Activated T-cell treated with anti-CD3 and anti-CD28 coated beads for 1 hour (primary cell): ENCODE data around the gene PTPRN2.

Experiments used
- DNase-seq: peaks from one replicate; pipeline ENCODE4 v3.0.0-alpha.2; 2020; ENCODE audit warnings: low read depth

The PTPRN2 gene

GRCh38 chr7:158602905-158603772 lies 15.5 kb upstream of the PTPRN2 start:
- DNase-seq: no peak

DNA sequence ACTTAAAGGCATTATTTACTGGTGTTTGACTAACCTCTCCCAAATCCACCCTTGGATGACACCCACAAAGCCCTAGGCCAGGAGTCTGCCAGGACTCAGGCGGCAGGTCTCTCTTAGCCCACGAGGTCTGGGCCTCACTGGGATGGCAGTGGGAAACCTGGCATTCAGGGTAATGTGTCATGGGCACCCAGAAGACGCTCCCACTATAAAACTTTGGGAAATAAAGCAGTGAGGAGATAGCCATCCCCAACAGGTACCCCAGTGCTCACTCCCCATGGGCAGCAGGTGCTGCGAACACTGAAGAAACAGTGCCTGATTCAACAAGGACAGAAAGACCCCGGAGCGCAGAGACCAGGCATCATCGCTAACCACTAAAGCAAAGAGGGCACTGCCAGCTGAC lies 14.4 kb upstream of the PTPRN2 start:
- DNase-seq: no peak

- no peak for DNase-seq
Measured at GRCh38 chr7:158601090-158601489, 13.5 kb upstream of the PTPRN2 start.

GRCh38 chr7:158596745-158597144 lies 9.1 kb upstream of the PTPRN2 start:
- no peak for DNase-seq

- no peak for DNase-seq
Measured at GRCh38 chr7:158596309-158596708, 8.7 kb upstream of the PTPRN2 start.

DNA sequence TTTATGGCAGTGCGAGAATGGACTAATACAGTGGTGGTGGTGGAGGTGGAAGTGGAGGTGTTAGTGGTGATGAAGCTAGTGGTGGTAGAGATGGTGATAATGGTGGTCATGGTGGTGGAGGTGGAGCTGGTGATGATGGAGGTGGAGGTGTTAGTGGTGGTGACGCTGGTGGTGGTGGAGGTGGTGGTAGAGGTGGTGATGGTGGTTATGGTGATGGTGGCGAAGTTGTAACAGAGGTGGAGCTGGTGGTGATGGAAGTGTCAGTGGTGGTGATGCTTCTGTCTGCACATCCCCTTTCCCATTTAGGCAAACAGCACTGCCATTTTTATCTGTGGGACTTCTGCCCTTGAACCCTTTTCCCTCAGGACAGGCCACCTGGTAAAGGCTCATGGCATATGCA lies 7.4 kb upstream of the PTPRN2 start:
- no peak for DNase-seq

DNA sequence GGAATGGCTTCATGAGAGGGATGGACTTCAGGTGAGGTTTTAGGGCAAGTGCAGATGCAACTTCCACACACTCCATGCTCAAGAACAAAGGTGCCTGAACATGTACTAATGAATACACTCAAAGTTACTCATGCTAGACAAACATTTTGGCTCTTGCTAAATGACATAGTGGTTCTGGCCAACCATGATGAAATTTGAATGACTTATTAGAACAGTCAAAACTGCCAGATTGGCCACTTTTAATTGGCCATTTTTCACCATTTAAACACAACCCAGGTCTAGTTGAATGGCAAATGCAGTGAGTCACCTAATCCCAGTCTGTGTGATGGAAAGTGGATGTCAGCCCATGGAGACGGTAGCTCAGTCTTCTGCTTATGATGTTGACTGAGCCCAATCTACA lies 4.9 kb upstream of the PTPRN2 start:
- DNase-seq: no peak

GRCh38 chr7:158591944-158592343 lies 4.3 kb upstream of the PTPRN2 start:
- DNase-seq: no peak

DNA sequence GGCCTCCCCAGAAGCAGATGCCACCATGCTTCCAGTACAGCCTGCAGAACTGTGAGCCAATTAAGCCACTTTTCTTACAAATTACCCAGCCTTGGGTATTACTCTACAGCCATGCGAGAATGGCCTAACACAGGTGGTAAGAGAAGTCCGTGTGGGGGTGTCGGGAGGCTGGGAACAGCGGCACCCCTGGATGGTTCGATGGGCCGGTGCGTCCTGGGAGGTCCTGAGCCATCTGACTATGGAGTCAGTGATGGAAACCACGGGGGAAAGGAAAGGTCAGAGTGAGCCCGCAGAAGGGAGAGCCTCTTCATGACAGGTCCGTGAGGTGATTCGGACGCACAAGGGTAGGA lies 2.5 kb upstream of the PTPRN2 start:
- DNase-seq: no peak

- no peak for DNase-seq
Measured at GRCh38 chr7:158589653-158590052, 2.0 kb upstream of the PTPRN2 start.

DNA sequence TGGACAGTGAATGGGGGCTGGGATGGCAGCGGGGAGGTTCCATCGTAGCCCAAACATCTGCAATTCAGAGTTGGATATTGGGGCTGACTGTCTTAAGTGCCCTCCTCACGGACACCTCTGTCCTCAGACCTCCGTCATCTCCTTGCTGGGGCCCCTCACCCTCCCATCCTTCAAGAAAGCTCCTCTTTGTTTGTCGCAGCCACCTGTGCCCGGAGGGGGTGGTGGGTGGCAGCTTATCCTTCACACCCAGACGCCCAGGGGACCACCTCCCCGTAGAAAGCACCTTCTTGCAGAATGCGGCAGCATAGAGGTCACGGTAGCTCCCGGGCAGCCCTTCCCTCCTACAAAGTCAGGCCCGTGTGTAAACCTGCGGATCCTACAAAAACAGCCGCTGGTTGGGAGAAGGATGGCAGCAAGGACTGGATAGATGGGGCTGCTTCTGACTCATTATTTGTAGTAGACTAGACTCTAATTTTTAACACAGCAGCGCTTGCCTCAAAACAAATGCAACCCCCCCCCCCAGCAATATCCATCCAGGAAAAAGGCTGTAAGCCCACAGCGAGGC lies 1.3 kb upstream of the PTPRN2 start:
- no peak for DNase-seq

GRCh38 chr7:158588085-158588877 lies 658 bp upstream of the PTPRN2 start:
- no peak for DNase-seq

- no peak for DNase-seq
Measured at GRCh38 chr7:158586499-158587161, 993 bp downstream of the PTPRN2 start.

DNA sequence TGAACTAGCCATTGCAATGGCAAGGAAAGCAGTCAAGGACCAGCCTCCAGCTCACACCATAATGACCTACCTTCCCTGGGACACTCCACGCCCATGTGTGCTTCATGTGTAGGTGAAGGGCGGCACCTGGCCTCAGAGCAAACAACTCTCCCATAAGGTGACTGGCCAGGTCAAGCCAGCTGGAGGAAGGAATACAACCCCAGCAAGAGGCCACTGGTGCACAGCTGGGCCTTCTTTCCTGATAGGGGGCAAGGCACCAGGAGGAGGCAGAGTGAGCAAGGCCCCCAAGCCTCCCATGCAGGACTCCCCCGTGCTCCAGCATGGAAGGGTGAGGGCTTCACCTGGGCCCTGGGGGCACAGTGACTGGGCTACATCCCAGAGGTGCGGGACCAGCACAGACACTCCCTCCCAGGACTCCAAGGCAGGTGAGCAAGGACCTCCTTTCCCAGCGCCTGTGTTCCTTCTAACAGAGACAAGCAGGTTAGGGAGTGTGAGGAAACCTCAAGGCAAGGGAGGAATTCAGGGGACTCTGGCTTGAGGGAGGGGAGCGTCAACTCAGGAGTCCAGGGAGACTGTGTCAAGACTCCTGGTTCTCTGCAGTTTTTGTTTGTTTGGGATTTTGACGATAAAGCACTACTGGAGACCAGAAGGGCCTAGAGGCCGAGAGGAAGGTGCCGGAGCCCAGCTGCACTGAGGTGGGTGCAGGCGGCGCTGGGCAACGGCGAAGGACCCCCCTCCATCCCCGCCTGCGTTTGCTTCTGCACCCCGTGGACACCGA lies 1.7 kb downstream of the PTPRN2 start:
- DNase-seq: no peak

DNA sequence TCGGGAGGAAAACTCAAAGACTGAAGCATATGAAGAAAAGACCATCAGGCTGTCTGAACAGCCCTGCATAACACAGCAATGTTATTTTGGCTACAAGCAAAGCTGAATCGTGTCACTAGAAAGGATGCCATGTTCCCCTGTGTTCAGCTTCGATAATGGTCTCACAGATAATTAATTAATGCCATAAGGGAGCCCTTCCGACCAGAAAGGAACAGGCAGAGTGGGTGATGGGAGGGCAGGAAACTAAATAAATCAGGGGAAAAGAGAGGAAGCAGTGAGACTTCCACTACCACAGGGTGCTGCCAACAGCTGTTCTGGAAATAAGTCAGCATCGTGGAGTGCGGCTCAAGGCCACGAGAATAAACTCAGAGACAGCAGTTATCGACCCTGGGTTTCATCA lies 3.2 kb downstream of the PTPRN2 start:
- no peak for DNase-seq

DNA sequence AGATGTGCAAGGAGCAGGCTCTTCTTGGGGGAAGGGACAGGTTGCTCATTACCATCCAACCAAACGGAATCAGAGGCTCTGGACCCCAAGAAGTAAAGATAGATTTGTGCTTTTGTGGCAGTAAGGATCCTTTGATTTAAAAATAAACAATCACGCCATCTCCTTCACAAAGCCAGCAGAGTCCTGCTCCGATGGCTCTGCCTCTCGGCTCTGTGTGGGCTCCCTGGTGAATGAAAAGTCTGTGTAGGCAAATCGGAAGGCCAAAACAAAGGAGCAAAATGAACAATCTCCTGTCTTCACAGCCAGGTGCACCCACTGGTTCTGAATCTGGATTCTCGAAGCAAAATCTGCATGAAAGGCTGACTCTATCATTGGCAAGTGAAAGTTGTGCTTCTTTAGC lies 3.8 kb downstream of the PTPRN2 start:
- no peak for DNase-seq

- no peak for DNase-seq
Measured at GRCh38 chr7:158583143-158583542, 4.5 kb downstream of the PTPRN2 start.

- DNase-seq: no peak
Measured at GRCh38 chr7:158582089-158582456, 5.5 kb downstream of the PTPRN2 start.

GRCh38 chr7:158581440-158582088 lies 6.1 kb downstream of the PTPRN2 start:
- no peak for DNase-seq

DNA sequence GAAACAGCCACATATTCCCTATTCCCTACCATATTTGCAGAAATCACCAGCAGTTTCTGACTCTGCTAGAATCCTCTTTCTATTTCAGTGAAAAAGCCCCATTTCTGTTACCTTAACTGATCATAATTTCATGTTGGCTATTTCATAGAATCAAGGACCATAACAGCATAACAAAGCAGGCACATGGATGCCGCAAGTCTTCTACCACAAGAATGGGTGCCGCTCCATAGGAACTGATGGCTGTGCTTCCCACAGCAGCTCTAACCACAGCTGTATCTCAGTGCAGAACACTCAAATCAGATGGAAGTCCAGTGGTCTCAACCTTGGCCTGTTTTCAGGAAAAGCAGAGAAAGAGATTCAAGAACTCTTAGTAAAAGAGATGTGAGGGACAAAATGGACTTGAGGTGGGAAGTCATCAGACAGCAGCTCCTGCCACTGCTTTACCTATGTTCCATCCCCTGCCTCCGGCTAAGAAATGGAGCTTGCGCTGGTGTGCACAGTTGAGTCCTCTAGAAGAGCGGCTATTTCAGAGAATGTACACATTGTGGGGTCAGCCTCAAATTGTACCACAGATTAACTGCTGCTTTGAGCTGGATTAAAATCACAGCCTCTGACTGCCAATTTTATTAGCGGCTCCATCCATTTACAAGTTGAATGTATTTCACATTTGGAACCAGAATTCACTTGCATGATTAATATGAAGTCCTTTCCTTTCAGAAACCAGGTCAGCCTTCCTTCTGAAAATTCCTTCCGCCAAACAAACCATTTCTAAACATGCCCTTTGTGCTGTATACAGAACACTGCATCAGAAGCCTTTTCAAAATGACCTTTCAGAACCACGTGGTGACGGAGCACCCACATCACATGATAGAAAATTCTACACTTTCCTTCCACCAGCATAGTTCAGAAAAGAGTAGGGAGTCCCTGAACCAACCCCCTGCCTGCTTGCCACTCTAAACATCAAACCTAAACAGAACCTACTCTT lies 7.7 kb downstream of the PTPRN2 start:
- no peak for DNase-seq
